ENCODE data around the gene TFAP2E. TPM values are rescaled to one million over a fixed set of nuclear protein-coding genes. Genes with fewer than 3 reads are reported as not detected.

TFAP2E gene
- total RNA-seq, 1 donor from 2014 or later: 2.0 TPM

DNA sequence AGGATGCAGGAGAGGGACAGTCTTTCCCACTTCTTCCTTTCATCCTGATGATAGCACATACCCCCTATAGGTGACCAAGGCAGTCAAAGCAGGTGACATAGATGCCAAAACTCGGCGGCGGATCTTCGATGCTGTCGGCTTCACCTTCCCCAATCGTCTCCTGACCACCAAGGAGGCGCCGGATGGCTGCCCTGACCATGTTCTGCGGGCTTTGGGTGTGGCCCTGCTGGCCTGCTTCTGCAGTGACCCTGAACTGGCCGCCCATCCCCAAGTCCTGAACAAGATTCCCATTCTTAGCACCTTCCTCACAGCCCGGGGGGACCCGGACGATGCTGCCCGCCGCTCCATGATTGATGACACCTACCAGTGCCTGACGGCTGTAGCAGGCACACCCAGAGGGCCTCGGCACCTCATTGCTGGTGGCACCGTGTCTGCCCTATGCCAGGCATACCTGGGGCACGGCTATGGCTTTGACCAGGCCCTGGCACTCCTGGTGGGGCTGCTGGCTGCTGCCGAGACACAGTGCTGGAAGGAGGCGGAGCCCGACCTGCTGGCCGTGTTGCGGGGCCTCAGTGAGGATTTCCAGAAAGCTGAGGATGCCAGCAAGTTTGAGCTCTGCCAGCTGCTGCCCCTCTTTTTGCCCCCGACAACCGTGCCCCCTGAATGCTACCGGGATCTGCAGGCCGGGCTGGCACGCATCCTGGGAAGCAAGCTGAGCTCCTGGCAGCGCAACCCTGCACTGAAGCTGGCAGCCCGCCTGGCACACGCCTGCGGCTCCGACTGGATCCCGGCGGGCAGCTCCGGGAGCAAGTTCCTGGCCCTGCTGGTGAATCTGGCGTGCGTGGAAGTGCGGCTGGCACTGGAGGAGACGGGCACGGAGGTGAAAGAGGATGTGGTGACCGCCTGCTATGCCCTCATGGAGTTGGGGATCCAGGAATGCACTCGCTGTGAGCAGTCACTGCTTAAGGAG, 12.6 kb upstream of the TFAP2E start:
- Mint-ChIP-seq H3K27me3 (no peaks in the 10 kb centered on the region), H3K4me1 (peaks cover 24% of the 10 kb centered on the region), H3K27ac (no peak overlapping the region), H3K9me3 (no peaks in the 10 kb centered on the region), H3K4me3 (no peak overlapping the region), H3K36me3 (ENCODE audit: low read depth) (peaks cover 18% of the 10 kb centered on the region)
- DNase-seq: no peak
- ATAC-seq (ENCODE audit: low read depth): no peak
- TF ChIP-seq, protein P1, sequence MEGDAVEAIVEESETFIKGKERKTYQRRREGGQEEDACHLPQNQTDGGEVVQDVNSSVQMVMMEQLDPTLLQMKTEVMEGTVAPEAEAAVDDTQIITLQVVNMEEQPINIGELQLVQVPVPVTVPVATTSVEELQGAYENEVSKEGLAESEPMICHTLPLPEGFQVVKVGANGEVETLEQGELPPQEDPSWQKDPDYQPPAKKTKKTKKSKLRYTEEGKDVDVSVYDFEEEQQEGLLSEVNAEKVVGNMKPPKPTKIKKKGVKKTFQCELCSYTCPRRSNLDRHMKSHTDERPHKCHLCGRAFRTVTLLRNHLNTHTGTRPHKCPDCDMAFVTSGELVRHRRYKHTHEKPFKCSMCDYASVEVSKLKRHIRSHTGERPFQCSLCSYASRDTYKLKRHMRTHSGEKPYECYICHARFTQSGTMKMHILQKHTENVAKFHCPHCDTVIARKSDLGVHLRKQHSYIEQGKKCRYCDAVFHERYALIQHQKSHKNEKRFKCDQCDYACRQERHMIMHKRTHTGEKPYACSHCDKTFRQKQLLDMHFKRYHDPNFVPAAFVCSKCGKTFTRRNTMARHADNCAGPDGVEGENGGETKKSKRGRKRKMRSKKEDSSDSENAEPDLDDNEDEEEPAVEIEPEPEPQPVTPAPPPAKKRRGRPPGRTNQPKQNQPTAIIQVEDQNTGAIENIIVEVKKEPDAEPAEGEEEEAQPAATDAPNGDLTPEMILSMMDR (IDR thresholded peaks at IDR 0.05): no peak
- POLR2A ChIA-PET: no interaction called here
- CTCF ChIA-PET: interaction anchor here (4.4 kb wide), 1 partner anchor 109 kb away, joined by 20 read pairs; no protein-coding TSS in a partner anchor
- intact Hi-C loops (cut with micrococcal nuclease): loop anchor here (10.0 kb wide), 1 partner anchor 706 kb away; the partner anchor contains the start of gene SMIM12

DNA sequence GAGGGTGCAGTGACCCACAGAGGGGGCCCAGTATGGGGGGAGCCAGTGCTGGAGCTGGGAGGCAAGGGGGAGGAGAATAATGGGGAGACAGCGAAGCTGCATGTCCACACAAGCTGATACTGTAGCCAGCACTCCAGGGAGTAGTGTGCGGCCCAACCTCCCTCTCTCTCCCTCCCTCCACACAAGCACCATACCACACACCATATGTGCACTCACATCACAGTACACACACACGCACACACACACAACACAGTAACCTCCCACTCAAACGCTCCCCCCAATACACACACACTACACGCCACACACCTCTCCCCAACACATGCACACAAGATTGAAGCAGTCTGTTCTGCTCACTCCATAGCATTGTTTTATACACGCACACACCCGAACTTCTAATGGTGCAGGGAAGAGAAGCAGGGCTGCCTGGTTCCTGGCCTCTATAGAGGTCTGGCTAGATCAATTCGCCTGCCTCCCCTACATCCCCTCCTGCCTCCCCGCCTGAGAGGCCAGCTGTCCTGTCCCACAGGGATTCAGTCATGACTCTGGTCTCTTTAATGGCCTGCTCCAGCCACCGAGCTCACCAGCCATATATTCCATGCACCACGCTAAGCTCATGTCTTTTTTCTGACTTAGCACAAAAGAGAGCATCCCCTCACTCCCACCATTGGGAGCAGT, 11.7 kb upstream of the TFAP2E start:
- Mint-ChIP-seq H3K27ac (no peak overlapping the region), H3K9me3 (no peaks in the 10 kb centered on the region), H3K36me3 (ENCODE audit: low read depth) (peaks cover 18% of the 10 kb centered on the region), H3K4me1 (peaks cover 15% of the 10 kb centered on the region), H3K27me3 (no peaks in the 10 kb centered on the region), H3K4me3 (no peak overlapping the region)
- DNase-seq (no peak), ATAC-seq (ENCODE audit: low read depth) (no peak)
- TF ChIP-seq, protein P1 (IDR thresholded peaks at IDR 0.05): no peak
- ChIA-PET POLR2A (no interaction called here), CTCF (interaction anchor here (1.9 to 4.4 kb wide), 2 partner anchors 110 to 154 kb away, joined by 12 to 20 read pairs; no protein-coding TSS in a partner anchor)
- intact Hi-C loops (cut with micrococcal nuclease): loop anchor here (10.0 kb wide), 1 partner anchor 707 kb away; the partner anchor contains the start of gene SMIM12

DNA sequence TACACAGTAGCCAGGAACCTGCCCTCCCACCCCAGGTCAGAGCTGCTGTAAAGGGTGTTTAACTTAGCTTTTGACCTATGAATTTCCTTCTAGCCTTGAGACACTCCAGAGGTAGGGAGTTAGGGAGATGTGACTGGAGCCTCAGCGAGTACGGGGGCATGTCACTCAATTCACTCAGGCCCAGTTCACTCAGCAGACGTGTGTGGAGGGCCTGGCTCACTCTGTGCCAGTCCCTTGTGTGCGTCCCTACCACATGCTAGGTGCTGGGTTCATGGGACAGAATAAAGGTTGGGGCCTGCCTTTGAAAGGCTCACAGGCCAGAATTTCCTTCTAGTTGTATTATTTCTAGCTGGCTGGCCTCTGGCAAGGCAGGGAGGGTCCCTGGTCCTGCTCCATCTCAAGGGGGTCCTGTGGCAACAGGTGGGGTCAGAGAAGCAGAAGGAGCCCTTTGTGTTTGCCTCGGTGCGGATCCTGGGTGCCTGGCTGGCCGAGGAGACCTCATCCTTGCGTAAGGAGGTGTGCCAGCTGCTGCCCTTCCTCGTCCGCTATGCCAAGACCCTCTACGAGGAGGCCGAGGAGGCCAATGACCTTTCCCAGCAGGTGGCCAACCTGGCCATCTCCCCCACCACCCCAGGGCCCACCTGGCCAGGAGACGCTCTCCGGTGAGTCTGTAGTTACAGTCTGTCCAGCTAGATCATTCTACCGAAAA, 11.0 kb upstream of the TFAP2E start:
- H3K4me3 Mint-ChIP-seq: no peak overlapping the region
- peak overlapping the region; percentile 26 for H3K27ac Mint-ChIP-seq
- peaks cover 11% of the 10 kb centered on the region for H3K4me1 Mint-ChIP-seq
- TF ChIP-seq, protein P1 (IDR thresholded peaks at IDR 0.05): no peak
- ChIA-PET CTCF (interaction anchor here (1.1 to 4.4 kb wide), 3 partner anchors 107 to 153 kb away, joined by 3 to 20 read pairs (median 12); no protein-coding TSS in a partner anchor), POLR2A (no interaction called here)
- ATAC-seq (ENCODE audit: low read depth) (no peak), DNase-seq (no peak)
- no peaks in the 10 kb centered on the region for H3K9me3 Mint-ChIP-seq
- H3K27me3 Mint-ChIP-seq: no peaks in the 10 kb centered on the region
- intact Hi-C loops (cut with micrococcal nuclease): loop anchor here (10.0 kb wide), 1 partner anchor 707 kb away; the partner anchor contains the start of gene SMIM12
- peaks cover 22% of the 10 kb centered on the region for H3K36me3 Mint-ChIP-seq (ENCODE audit: low read depth)

DNA sequence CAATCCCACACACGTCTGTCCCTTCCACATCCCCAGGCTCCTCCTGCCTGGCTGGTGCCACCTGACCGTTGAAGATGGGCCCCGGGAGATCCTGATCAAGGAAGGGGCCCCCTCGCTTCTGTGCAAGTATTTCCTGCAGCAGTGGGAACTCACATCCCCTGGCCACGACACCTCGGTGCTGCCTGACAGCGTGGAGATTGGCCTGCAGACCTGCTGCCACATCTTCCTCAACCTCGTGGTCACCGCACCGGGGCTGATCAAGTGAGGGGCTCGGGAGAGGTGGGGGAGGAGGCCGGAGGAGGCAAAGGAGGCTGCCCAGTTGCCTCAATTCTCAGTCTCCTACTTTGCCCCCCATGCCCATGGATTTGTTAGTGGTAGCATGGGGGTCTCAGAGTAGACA, 9.9 kb upstream of the TFAP2E start:
- ATAC-seq (ENCODE audit: low read depth): no peak
- H3K36me3 Mint-ChIP-seq (ENCODE audit: low read depth): peaks cover 20% of the 10 kb centered on the region
- CTCF ChIA-PET: interaction anchor here (1.9 kb wide), 1 partner anchor 152 kb away, joined by 12 read pairs; no protein-coding TSS in a partner anchor
- no peak overlapping the region for H3K27ac Mint-ChIP-seq
- DNase-seq: no peak
- TF ChIP-seq, protein P1 (IDR thresholded peaks at IDR 0.05): no peak
- peaks cover 9% of the 10 kb centered on the region for H3K4me1 Mint-ChIP-seq
- no peak overlapping the region for H3K4me3 Mint-ChIP-seq
- H3K27me3 Mint-ChIP-seq: no peaks in the 10 kb centered on the region
- H3K9me3 Mint-ChIP-seq: no peaks in the 10 kb centered on the region
- POLR2A ChIA-PET: no interaction called here
- intact Hi-C loops (cut with micrococcal nuclease): loop anchor here (10.0 kb wide), 1 partner anchor 708 kb away; the partner anchor contains the start of gene SMIM12
